ENCODE measurements around the gene LRRC3. TPM values are rescaled to one million over a fixed set of nuclear protein-coding genes. Genes with fewer than 3 reads are reported as not detected.

Gene LRRC3
- total and polyA plus RNA-seq, 2 of the 8 experiments (the other 6 are each of a cell fraction or from before 2014, with no cell fraction given): 3.1 to 5.4 TPM

DNA sequence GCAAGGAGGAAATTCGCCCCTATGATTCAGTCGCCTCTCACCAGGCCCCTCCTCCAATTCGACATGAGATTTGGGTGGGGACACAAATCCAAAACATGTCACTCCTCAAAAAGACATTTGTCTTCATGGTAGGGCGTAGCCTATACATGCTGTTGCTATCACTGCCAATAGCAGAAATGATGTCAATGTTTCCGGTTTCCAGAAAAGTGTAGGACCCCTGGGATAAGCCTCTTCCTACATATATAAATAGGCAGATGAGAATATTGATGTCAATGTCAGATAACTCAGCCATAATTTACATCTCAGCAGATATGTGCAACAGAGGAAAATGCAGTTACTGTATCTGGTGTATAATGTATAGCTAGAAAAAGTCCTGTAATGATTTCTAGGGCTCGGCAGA is 16.7 kb downstream of the LRRC3 start:
- Histone ChIP-seq H3K27ac (ENCODE audit: low read depth, low read length) (no peak overlapping the region), H3K27me3 (replicated peaks in 1 of 4; ENCODE audit: control insufficient read depth in 3 of 4, extremely low read depth in 1 of 4, insufficient read depth in 3 of 4, low read length in 3 of 4) (no peaks in the 10 kb centered on the region), H3K9me3 (ENCODE audit: insufficient read depth in 2 of 2, low read depth in 1 of 2, low read length in 1 of 2) (no peaks in the 10 kb centered on the region), H3K36me3 (ENCODE audit: control insufficient read depth in 2 of 4, insufficient read depth in 4 of 4, low read length in 3 of 4) (no peaks in the 10 kb centered on the region), H3K4ac (replicated peaks; ENCODE audit: insufficient read length, low read depth, low read length) (no peak overlapping the region), H3K4me1 (replicated peaks in 1 of 4; ENCODE audit: control insufficient read depth in 3 of 4, insufficient read depth in 4 of 4, low read length in 3 of 4) (no peaks in the 10 kb centered on the region), H4K8ac (ENCODE audit: extremely low read depth, insufficient read depth, low read length) (no peak overlapping the region), H2BK12ac (ENCODE audit: low read depth, low read length) (no peak overlapping the region), H4K5ac (ENCODE audit: insufficient read length, low read depth, low read length) (no peak overlapping the region), H3K79me2 (ENCODE audit: control insufficient read depth in 1 of 2, insufficient read depth in 2 of 2, low read length in 2 of 2) (no peaks in the 10 kb centered on the region), H2BK20ac (ENCODE audit: low read length) (no peak overlapping the region), H3K23ac (ENCODE audit: insufficient read length) (no peak overlapping the region), H2BK5ac (ENCODE audit: low read depth, low read length) (no peak overlapping the region), H2BK120ac (replicated peaks; ENCODE audit: low read depth, low read length) (no peak overlapping the region), H3K14ac (ENCODE audit: insufficient read length) (no peak overlapping the region), H3K9ac (replicated peaks in 1 of 4; ENCODE audit: extremely low read depth in 1 of 4, low read depth in 3 of 4, low read length in 3 of 4) (no peak overlapping the region), H3K4me2 (ENCODE audit: insufficient read depth in 1 of 2, low read depth in 2 of 2, low read length in 2 of 2) (no peak overlapping the region), H2AK5ac (ENCODE audit: low read depth, low read length) (no peak overlapping the region), H3K79me1 (ENCODE audit: low read depth, low read length) (no peaks in the 10 kb centered on the region), H2BK15ac (ENCODE audit: low read length) (no peak overlapping the region), H3K4me3 (ENCODE audit: extremely low read depth in 1 of 4, insufficient read depth in 2 of 4, low read depth in 3 of 4, low read length in 4 of 4) (no peak overlapping the region), H3K18ac (ENCODE audit: extremely low read depth, low read length) (no peak overlapping the region), H4K20me1 (replicated peaks in 1 of 2; ENCODE audit: control insufficient read depth in 1 of 2, insufficient read depth in 2 of 2, low read length in 2 of 2) (peaks cover 0 to 2% of the 10 kb centered on the region in 2 experiments), H3K56ac (replicated peaks; ENCODE audit: insufficient read length, low read depth, low read length) (no peak overlapping the region), H4K91ac (replicated peaks; ENCODE audit: insufficient read length, low read length) (no peak overlapping the region), H3K23me2 (ENCODE audit: low read depth, low read length) (no peaks in the 10 kb centered on the region), H2AFZ (ENCODE audit: low read length) (no peak overlapping the region)
- no peak for DNase-seq (ENCODE audit: low read depth in 1 of 2, low spot score in 2 of 2)
- WGBS, 2 experiments (ENCODE audit: extremely low coverage in 1 of 2, insufficient coverage in 1 of 2, insufficient read length in 1 of 2, insufficient replicate concordance in 2 of 2, low coverage in 1 of 2, low lambda C conversion rate in 2 of 2, missing lambda C conversion rate in 1 of 2): 90% methylated on average over 6 of the region's 6 CpGs; no CpG with 5 or more reads in 1 of the 2 experiments
- no peak for FAIRE-seq
- ChIA-PET CTCF (ENCODE audit: partially characterized antibody) (interaction anchor here (0.8 to 1.3 kb wide), 2 partner anchors 22 to 95 kb away, joined by 3 read pairs; no protein-coding TSS in a partner anchor), POLR2A (ENCODE audit: partially characterized antibody) (no interaction called here)
- TF ChIP-seq, protein P1, sequence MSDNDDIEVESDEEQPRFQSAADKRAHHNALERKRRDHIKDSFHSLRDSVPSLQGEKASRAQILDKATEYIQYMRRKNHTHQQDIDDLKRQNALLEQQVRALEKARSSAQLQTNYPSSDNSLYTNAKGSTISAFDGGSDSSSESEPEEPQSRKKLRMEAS (IDR thresholded peaks at IDR 0.05): no peak
- TF ChIP-seq POLR2A (IDR thresholded peaks at IDR 0.05; ENCODE audit: control extremely low read depth in 1 of 2, low read depth in 2 of 2, low read length in 2 of 2) (no peak), SIX5 (IDR thresholded peaks at IDR 0.05; ENCODE audit: low read depth, low read length) (no peak), CTBP2 (IDR thresholded peaks at IDR 0.05; ENCODE audit: borderline replicate concordance, insufficient read depth, insufficient read length, low read length) (no peak), CREB1 (IDR thresholded peaks at IDR 0.05) (no peak), ASH2L (IDR thresholded peaks at IDR 0.05; ENCODE audit: low read length) (no peak), GTF2F1 (IDR thresholded peaks at IDR 0.05; ENCODE audit: borderline replicate concordance, low read depth, low read length) (no peak), YY1 (IDR thresholded peaks at IDR 0.05; ENCODE audit: low read depth, low read length) (no peak), JUN (IDR thresholded peaks at IDR 0.05; ENCODE audit: low read depth, low read length) (no peak), KDM5A (IDR thresholded peaks at IDR 0.05; ENCODE audit: low read length) (no peak), TEAD4 (IDR thresholded peaks at IDR 0.05; ENCODE audit: low read depth, low read length) (no peak), GABPA (IDR thresholded peaks at IDR 0.05; ENCODE audit: borderline replicate concordance, insufficient read depth, low read length) (no peak), HDAC2 (IDR thresholded peaks at IDR 0.05; ENCODE audit: borderline replicate concordance in 1 of 2, low read depth in 2 of 2, low read length in 2 of 2) (no peak)
- TF ChIP-seq, protein P2, sequence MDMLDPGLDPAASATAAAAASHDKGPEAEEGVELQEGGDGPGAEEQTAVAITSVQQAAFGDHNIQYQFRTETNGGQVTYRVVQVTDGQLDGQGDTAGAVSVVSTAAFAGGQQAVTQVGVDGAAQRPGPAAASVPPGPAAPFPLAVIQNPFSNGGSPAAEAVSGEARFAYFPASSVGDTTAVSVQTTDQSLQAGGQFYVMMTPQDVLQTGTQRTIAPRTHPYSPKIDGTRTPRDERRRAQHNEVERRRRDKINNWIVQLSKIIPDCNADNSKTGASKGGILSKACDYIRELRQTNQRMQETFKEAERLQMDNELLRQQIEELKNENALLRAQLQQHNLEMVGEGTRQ (IDR thresholded peaks at IDR 0.05; ENCODE audit: low read length): no peak

Measured in H1 (cell line).